DMS 273 (cell line): ENCODE data around the gene TSPEAR.

ENCODE experiments used
- DNase-seq: peaks from one replicate; lab custom pipeline; 2025; ENCODE audit not compliant: unreplicated experiment; lab: John Stamatoyannopoulos, UW

TSPEAR gene

GRCh38 chr21:44456915-44457736 is 254.2 kb downstream of the TSPEAR start:
- DNase-seq = no peak

- no peak for DNase-seq
Measured at GRCh38 chr21:44456214-44456914, 255.0 kb downstream of the TSPEAR start.

GRCh38 chr21:44455524-44456213 is 255.7 kb downstream of the TSPEAR start:
- peak; percentile 72 for DNase-seq

- DNase-seq = peak; percentile 92
Measured at GRCh38 chr21:44454747-44455523, 256.4 kb downstream of the TSPEAR start, which contains the start of gene LRRC3. Gene LRRC3 (plus strand): TSS chr21:44455510. CDS start chr21:44456645, 1,135 bp downstream.

GRCh38 chr21:44454058-44454457 is 257.3 kb downstream of the TSPEAR start:
- no peak for DNase-seq

GRCh38 chr21:44453120-44453519 is 258.3 kb downstream of the TSPEAR start:
- DNase-seq = no peak

- no peak for DNase-seq
Measured at GRCh38 chr21:44450999-44451398, 260.4 kb downstream of the TSPEAR start.

- no peak for DNase-seq
Measured at GRCh38 chr21:44450402-44450801, 261.0 kb downstream of the TSPEAR start.

- peak; percentile 46 for DNase-seq
Measured at GRCh38 chr21:44449473-44450363, 261.7 kb downstream of the TSPEAR start.

GRCh38 chr21:44448651-44449131 is 262.7 kb downstream of the TSPEAR start:
- DNase-seq = no peak
